Activated CD8-positive, alpha-beta memory T cell treated with anti-CD3 and anti-CD28 coated beads, Interleukin-2, amount 50 U/mL, for 24 hours (primary cell): ENCODE measurements around the gene OPN4.

ENCODE experiments used
- DNase-seq: peaks from one replicate; pipeline ENCODE4 v3.0.0-alpha.2; 2020; ENCODE audit errors: extremely low read depth

Gene OPN4

GRCh38 chr10:86662186-86663045 is 8.1 kb downstream of the OPN4 start:
- DNase-seq: no peak

- DNase-seq: no peak
Measured at GRCh38 chr10:86663046-86663345, 8.6 kb downstream of the OPN4 start.

- DNase-seq: no peak
Measured at GRCh38 chr10:86663576-86664339, 9.4 kb downstream of the OPN4 start.

GRCh38 chr10:86664341-86665217 is 10.2 kb downstream of the OPN4 start:
- DNase-seq: no peak

- DNase-seq: no peak
Measured at GRCh38 chr10:86665218-86665607, 10.9 kb downstream of the OPN4 start.

- DNase-seq: no peak
Measured at GRCh38 chr10:86665868-86666267, 11.5 kb downstream of the OPN4 start.

- DNase-seq: no peak
Measured at GRCh38 chr10:86666538-86666937, 12.2 kb downstream of the OPN4 start.

- no peak for DNase-seq
Measured at GRCh38 chr10:86667421-86668181, 13.3 kb downstream of the OPN4 start.

- no peak for DNase-seq
Measured at GRCh38 chr10:86668297-86669165, 14.2 kb downstream of the OPN4 start, which contains the start of gene LDB3. Gene LDB3, plus strand, starts transcription at chr10:86668511. Its CDS starts 181 bp downstream, at chr10:86668692.

GRCh38 chr10:86670290-86670811 is 16.0 kb downstream of the OPN4 start:
- DNase-seq: no peak

- DNase-seq: no peak
Measured at GRCh38 chr10:86670876-86671275, 16.5 kb downstream of the OPN4 start.

GRCh38 chr10:86671419-86671818 is 17.1 kb downstream of the OPN4 start:
- DNase-seq: no peak

GRCh38 chr10:86671985-86672710 is 17.8 kb downstream of the OPN4 start:
- DNase-seq: no peak

GRCh38 chr10:86673216-86673826 is 19.0 kb downstream of the OPN4 start:
- no peak for DNase-seq

- DNase-seq: no peak
Measured at GRCh38 chr10:86673827-86674581, 19.7 kb downstream of the OPN4 start.

GRCh38 chr10:86674912-86675311 is 20.6 kb downstream of the OPN4 start:
- no peak for DNase-seq

GRCh38 chr10:86677374-86677773 is 23.0 kb downstream of the OPN4 start:
- no peak for DNase-seq
